Osteocyte (in vitro differentiated cells): ENCODE measurements around the gene FLOT2. TPM values are rescaled to one million over a fixed set of nuclear protein-coding genes. Genes with fewer than 3 reads are reported as not detected.

ENCODE experiments used
- DNase-seq: peaks from one replicate; pipeline ENCODE4 v3.0.0; 2021; ENCODE audit warnings: mixed read lengths; ENCODE audit not compliant: unreplicated experiment; ENCODE audit errors: extremely low spot score
- H3K27ac Mint-ChIP-seq: one replicate; pipeline ENCODE4 v1.8.0; 2021; ENCODE audit warnings: mild to moderate bottlenecking, mixed read lengths; ENCODE audit not compliant: unreplicated experiment
- H3K27me3 Mint-ChIP-seq: one replicate; pipeline ENCODE4 v1.8.0; 2021; ENCODE audit warnings: mixed read lengths; ENCODE audit not compliant: unreplicated experiment
- H3K36me3 Mint-ChIP-seq: one replicate; pipeline ENCODE4 v1.8.0; 2021; ENCODE audit warnings: mixed read lengths; ENCODE audit not compliant: unreplicated experiment
- H3K4me1 Mint-ChIP-seq: one replicate; pipeline ENCODE4 v1.8.0; 2021; ENCODE audit warnings: mixed read lengths; ENCODE audit not compliant: unreplicated experiment
- H3K4me3 Mint-ChIP-seq: one replicate; pipeline ENCODE4 v1.8.0; 2021; ENCODE audit warnings: mild to moderate bottlenecking, moderate library complexity, mixed read lengths; ENCODE audit not compliant: unreplicated experiment
- H3K9me3 Mint-ChIP-seq: one replicate; pipeline ENCODE4 v1.8.0; 2021; ENCODE audit warnings: mixed read lengths; ENCODE audit not compliant: unreplicated experiment
- total RNA-seq: library from RNA; stranded (reverse); gene quantifications from 2 replicates; pipeline ENCODE4 v1.2.1, GENCODE V29; 2021
- TF ChIP-seq, protein P1 (sequence below): fragments of 200-600 bp; sonication (generic); IDR thresholded peaks from 2 replicates; pipeline ENCODE4 v1.5.0; 2021; ENCODE audit warnings: antibody characterized with exemption, mild to moderate bottlenecking, moderate library complexity

The FLOT2 gene
- total RNA-seq, 1 donor from 2014 or later: 95.8 TPM

DNA sequence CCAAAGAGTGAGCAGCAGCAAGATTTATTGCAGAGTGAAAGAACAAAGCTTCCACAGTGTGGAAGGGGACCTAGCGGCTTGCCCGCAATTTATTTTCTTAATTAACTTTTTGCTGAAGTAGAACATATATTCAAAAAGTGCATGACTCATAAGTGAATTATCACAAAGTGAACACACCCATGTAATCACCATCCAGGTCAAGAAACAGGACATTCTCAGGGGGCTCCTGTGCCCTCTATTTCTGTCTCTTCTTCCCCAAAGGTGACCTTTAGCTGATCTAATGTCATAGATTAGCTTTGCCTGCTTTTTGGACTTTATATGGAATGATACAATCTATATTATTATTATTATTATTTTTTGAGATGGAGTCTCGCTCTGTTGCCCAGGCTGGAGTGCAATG lies 22.8 kb downstream of the FLOT2 start:
- H3K27me3 Mint-ChIP-seq: no peaks in the 10 kb centered on the region
- H3K36me3 Mint-ChIP-seq: peaks cover 12% of the 10 kb centered on the region
- no peak for DNase-seq
- no peaks in the 10 kb centered on the region for H3K4me1 Mint-ChIP-seq
- H3K9me3 Mint-ChIP-seq: no peaks in the 10 kb centered on the region
- no peak overlapping the region for H3K27ac Mint-ChIP-seq
- TF ChIP-seq, protein P1, sequence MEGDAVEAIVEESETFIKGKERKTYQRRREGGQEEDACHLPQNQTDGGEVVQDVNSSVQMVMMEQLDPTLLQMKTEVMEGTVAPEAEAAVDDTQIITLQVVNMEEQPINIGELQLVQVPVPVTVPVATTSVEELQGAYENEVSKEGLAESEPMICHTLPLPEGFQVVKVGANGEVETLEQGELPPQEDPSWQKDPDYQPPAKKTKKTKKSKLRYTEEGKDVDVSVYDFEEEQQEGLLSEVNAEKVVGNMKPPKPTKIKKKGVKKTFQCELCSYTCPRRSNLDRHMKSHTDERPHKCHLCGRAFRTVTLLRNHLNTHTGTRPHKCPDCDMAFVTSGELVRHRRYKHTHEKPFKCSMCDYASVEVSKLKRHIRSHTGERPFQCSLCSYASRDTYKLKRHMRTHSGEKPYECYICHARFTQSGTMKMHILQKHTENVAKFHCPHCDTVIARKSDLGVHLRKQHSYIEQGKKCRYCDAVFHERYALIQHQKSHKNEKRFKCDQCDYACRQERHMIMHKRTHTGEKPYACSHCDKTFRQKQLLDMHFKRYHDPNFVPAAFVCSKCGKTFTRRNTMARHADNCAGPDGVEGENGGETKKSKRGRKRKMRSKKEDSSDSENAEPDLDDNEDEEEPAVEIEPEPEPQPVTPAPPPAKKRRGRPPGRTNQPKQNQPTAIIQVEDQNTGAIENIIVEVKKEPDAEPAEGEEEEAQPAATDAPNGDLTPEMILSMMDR: no peak
- no peak overlapping the region for H3K4me3 Mint-ChIP-seq

DNA sequence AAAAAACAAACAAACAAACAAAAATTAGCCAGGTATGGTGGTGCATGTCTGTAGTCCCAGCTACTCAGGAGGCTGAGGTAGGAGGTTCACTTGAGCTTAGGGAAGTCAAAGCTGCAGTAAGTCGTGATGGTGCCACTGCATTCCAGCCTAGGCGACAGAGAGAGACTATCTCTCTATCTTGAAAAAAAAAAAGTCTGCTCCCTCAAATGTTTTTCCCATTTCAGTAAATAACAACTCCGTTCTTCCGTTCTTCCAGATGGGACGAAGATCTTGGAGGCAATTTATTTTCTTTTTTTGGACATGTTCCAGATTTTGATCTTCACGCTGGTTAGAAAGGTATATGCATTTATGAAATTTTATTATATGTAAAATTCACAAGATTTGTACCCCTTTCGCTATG lies 23.7 kb downstream of the FLOT2 start:
- Mint-ChIP-seq H3K27ac (no peak overlapping the region), H3K4me3 (no peak overlapping the region), H3K27me3 (no peaks in the 10 kb centered on the region), H3K4me1 (no peaks in the 10 kb centered on the region), H3K36me3 (peaks cover 8% of the 10 kb centered on the region), H3K9me3 (no peaks in the 10 kb centered on the region)
- TF ChIP-seq, protein P1: no peak
- DNase-seq: no peak

DNA sequence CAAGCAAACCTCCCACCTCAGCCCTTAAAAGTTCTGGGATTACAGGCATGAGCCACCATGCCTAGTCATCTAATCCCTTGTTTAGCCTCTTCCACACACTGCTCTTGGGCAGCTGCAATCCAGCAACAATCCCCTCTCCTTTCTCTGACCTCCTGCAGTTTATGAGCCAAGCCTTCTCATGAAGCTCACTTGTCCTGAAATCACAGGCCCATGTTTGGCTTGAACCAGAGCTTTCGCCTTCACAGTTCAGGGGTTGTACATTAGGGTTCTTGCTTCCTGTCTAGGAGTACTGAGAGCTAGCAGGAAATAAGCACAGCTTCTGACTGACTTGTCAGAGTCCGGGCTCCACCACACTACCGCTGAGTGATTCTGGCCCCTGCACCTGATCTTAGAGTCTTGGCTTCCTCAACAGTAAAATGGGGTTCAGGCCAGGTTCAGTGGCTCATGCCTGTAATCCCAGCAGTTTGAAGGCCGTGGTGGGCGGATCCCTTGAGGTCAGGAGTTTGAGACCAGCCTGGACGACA lies 26.4 kb downstream of the FLOT2 start:
- no peaks in the 10 kb centered on the region for H3K9me3 Mint-ChIP-seq
- H3K4me3 Mint-ChIP-seq: no peak overlapping the region
- no peaks in the 10 kb centered on the region for H3K36me3 Mint-ChIP-seq
- H3K27me3 Mint-ChIP-seq: no peaks in the 10 kb centered on the region
- TF ChIP-seq, protein P1: no peak
- H3K4me1 Mint-ChIP-seq: no peaks in the 10 kb centered on the region
- H3K27ac Mint-ChIP-seq: no peak overlapping the region
- DNase-seq: no peak

DNA sequence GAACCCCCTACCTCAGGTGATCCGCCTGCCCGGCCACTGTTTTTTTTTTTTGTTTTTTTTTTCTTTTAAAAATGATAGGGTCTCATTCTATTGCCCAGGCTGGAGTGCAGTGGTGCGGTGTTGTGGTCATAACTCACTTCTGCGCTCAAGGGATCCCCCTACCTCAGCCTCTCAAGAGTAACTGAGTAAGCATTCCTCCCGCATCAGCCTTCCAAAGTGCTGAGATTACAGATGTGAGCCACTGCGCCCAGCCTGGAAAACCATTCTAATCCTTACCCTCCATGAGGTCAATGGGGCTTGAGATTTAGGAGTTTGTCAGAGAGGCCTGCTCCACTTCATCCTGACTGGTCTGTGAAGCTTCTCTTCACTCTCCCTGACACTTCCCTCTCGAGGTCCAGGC lies 30.3 kb downstream of the FLOT2 start:
- H3K4me1 Mint-ChIP-seq: peaks cover 9% of the 10 kb centered on the region
- DNase-seq: no peak
- no peaks in the 10 kb centered on the region for H3K36me3 Mint-ChIP-seq
- no peaks in the 10 kb centered on the region for H3K9me3 Mint-ChIP-seq
- no peak overlapping the region for H3K4me3 Mint-ChIP-seq
- no peak overlapping the region for H3K27ac Mint-ChIP-seq
- TF ChIP-seq, protein P1: no peak
- no peaks in the 10 kb centered on the region for H3K27me3 Mint-ChIP-seq

DNA sequence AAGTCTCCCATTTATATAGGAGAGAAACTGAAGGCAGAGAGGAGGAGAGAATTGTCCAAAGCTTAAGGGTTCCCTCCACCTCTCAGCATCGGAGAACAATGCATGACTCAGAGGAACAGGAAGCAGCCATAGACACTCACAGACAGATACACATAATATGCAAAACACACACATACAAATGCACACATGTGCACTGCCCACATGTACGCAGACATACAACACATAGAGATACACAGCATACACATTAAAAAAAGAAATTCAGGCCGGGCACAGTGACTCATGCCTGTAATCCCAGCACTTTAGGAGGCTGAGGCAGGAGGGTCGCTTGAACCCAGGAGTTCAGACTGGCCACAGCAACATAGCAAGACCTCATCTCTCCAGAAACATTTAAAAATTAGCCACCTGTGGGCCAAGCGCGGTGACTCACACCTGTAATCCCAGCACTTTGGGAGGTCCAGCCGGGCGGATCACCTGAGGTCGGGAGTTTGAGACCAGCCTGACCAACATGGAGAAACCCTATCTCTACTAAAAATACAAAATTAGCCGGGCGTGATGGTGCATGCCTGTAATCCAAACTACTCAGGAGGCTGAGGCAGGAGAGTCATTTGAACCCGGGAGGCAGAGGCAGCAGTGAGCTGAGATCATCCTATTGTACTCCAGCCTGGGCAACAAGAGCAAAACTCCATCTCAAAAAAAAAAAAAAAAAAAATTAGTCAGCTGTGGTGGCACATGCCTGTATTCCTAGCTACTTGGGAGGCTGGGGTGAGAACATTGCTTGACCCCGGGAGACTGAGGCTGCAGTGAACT lies 31.4 kb downstream of the FLOT2 start:
- H3K27ac Mint-ChIP-seq: no peak overlapping the region
- peaks cover 9% of the 10 kb centered on the region for H3K4me1 Mint-ChIP-seq
- H3K9me3 Mint-ChIP-seq: no peaks in the 10 kb centered on the region
- DNase-seq: no peak
- H3K4me3 Mint-ChIP-seq: no peak overlapping the region
- no peaks in the 10 kb centered on the region for H3K36me3 Mint-ChIP-seq
- TF ChIP-seq, protein P1: no peak
- H3K27me3 Mint-ChIP-seq: no peaks in the 10 kb centered on the region
